ENCODE results near the gene BAZ2B.

GRCh38 chr2:159419403-159419802 lies 196.9 kb downstream of the BAZ2B start:
- TF ChIP-seq TAF1 (IDR thresholded peaks at IDR 0.05; ENCODE audit: low read depth, low read length): no peak
- TF ChIP-seq POLR2A (IDR thresholded peaks at IDR 0.05; ENCODE audit: low read depth, low read length): no peak
- TF ChIP-seq POU2F2 (IDR thresholded peaks at IDR 0.05; ENCODE audit: low read depth, low read length): no peak
- TF ChIP-seq POLR2AphosphoS5 (IDR thresholded peaks at IDR 0.05; ENCODE audit: low read depth, low read length): no peak
